HEK293 (cell line): ENCODE measurements around the gene FOXR2.

ENCODE experiments used
- CTCF ChIA-PET: fragments of 350-600 bp; formaldehyde crosslinking; extraction: SDS; loops from one replicate; lab custom pipeline; 2021; ENCODE audit warnings: antibody characterized with exemption; lab: Yijun Ruan, JAX
- POLR2A ChIA-PET: fragments of 300-600 bp; formaldehyde crosslinking; extraction: SDS; loops from one replicate; lab custom pipeline; 2020; ENCODE audit warnings: antibody characterized with exemption, inconsistent platforms; lab: Yijun Ruan, JAX
- H3K27ac ChIP-seq: fragments of 200-500 bp; sonication (Bioruptor generic); 2 replicates; pipeline ENCODE4 v1.5.1; 2014; ENCODE audit warnings: low read depth, low read length, control low read depth, inconsistent platforms; ENCODE audit errors: extremely low read depth
- H3K36me3 ChIP-seq, 2 experiments: fragments of 200-500 bp in 1 of 2; sonication (Bioruptor generic) in 1 of 2; 1 replicate in 1 of 2; 2 replicates in 1 of 2; pipeline ENCODE4 v1.5.1; 2014 to 2017; ENCODE audit warnings: inconsistent platforms in 2 of 2, low read length in 2 of 2; ENCODE audit not compliant: control insufficient read depth in 2 of 2, insufficient read depth in 1 of 2
- H3K4me1 ChIP-seq: fragments of 200-500 bp; sonication (Bioruptor generic); 2 replicates; pipeline ENCODE4 v1.5.1; 2014; ENCODE audit warnings: mild to moderate bottlenecking, low read length, inconsistent platforms; ENCODE audit not compliant: control insufficient read depth, insufficient read depth
- H3K4me3 ChIP-seq: 2 replicates; pipeline ENCODE4 v1.5.1; 2011; ENCODE audit warnings: low read depth, mild to moderate bottlenecking, control low read depth, low read length, moderate library complexity
- H3K9me3 ChIP-seq: fragments of 200-500 bp; sonication (Bioruptor generic); 2 replicates; pipeline ENCODE4 v1.5.1; 2014; ENCODE audit warnings: low read depth, low read length, inconsistent platforms; ENCODE audit not compliant: control insufficient read depth, insufficient read depth
- FEZF1 ChIP-seq: fragments of 450-650 bp; formaldehyde crosslinking; IDR thresholded peaks from 2 replicates; pipeline ENCODE4 v1.5.1; 2016; ENCODE audit warnings: missing biosample characterization, missing genetic modification characterization
- WT1 ChIP-seq: fragments of 450-650 bp; formaldehyde crosslinking; IDR thresholded peaks from 2 replicates; pipeline ENCODE4 v1.5.1; 2016; ENCODE audit warnings: missing biosample characterization, missing genetic modification characterization
- ZFP37 ChIP-seq: fragments of 450-650 bp; formaldehyde crosslinking; IDR thresholded peaks from 2 replicates; pipeline ENCODE4 v1.5.1; 2016; ENCODE audit warnings: missing biosample characterization, missing genetic modification characterization
- ZNF18 ChIP-seq: fragments of 450-650 bp; formaldehyde crosslinking; IDR thresholded peaks from 2 replicates; pipeline ENCODE4 v1.5.1; 2016; ENCODE audit warnings: missing biosample characterization, missing genetic modification characterization
- ZNF354C ChIP-seq: fragments of 450-650 bp; formaldehyde crosslinking; IDR thresholded peaks from 2 replicates; pipeline ENCODE4 v1.5.1; 2016; ENCODE audit warnings: missing biosample characterization, missing genetic modification characterization, low read depth, borderline replicate concordance
- ZNF544 ChIP-seq: fragments of 450-650 bp; formaldehyde crosslinking; IDR thresholded peaks from 2 replicates; pipeline ENCODE4 v1.5.0; 2017; ENCODE audit warnings: missing biosample characterization, missing genetic modification characterization
- ZNF629 ChIP-seq: fragments of 450-650 bp; formaldehyde crosslinking; IDR thresholded peaks from 2 replicates; pipeline ENCODE4 v1.5.1; 2017; ENCODE audit warnings: missing biosample characterization, missing genetic modification characterization
- ZNF776 ChIP-seq: fragments of 450-650 bp; formaldehyde crosslinking; IDR thresholded peaks from 2 replicates; pipeline ENCODE4 v1.5.0; 2017; ENCODE audit warnings: missing biosample characterization, missing genetic modification characterization, borderline replicate concordance
- ZSCAN30 ChIP-seq: fragments of 450-650 bp; IDR thresholded peaks from 2 replicates; pipeline ENCODE4 v1.5.1; 2018; ENCODE audit warnings: missing biosample characterization, mild to moderate bottlenecking, missing genetic modification characterization, moderate library complexity
- TF ChIP-seq, protein P1 (sequence below): fragments of 450-650 bp; formaldehyde crosslinking; IDR thresholded peaks from 2 replicates; pipeline ENCODE4 v1.5.1; 2016; ENCODE audit warnings: missing biosample characterization, missing genetic modification characterization
- TF ChIP-seq, protein P2 (sequence below): fragments of 450-650 bp; formaldehyde crosslinking; IDR thresholded peaks from 2 replicates; pipeline ENCODE4 v1.5.1; 2016; ENCODE audit warnings: missing biosample characterization, missing genetic modification characterization, borderline replicate concordance
- TF ChIP-seq, protein P3 (sequence below): fragments of 450-650 bp; formaldehyde crosslinking; IDR thresholded peaks from 2 replicates; pipeline ENCODE4 v1.5.1; 2016; ENCODE audit warnings: missing biosample characterization, missing genetic modification characterization

Gene FOXR2

GRCh38 chrX:55593296-55593695 lies 29.9 kb upstream of the FOXR2 start (continued):
- TF ChIP-seq, protein P1, sequence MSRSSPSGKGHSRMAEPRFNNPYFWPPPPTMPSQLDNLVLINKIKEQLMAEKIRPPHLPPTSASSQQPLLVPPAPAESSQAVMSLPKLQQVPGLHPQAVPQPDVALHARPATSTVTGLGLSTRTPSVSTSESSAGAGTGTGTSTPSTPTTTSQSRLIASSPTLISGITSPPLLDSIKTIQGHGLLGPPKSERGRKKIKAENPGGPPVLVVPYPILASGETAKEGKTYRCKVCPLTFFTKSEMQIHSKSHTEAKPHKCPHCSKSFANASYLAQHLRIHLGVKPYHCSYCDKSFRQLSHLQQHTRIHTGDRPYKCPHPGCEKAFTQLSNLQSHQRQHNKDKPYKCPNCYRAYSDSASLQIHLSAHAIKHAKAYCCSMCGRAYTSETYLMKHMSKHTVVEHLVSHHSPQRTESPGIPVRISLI (tag by site-specific recombination) = no peak
- TF ChIP-seq, all 188 proteins: peak for 0

DNA sequence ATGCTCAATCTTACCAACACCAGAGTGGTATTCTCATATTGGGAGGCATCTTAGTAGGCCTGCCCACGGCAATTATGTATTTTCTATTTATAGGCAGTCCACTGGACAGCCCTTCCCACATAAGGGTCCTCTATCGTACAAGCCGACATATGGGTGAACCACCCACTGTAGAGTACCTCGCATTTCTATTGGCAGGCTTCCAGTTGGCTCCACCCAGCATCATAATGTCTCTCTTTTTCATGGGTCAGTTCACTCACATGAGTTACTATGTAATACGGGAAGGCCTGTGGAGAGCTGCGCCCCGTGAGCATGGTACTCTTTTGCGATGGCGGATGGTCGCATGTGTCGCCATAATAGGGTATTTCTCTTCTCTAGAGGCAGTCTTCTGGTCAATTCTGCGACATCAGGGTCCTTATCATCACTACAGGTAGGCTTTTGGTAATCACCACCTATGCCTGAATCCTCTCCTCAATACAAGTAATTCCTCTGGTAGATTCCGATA lies 29.4 kb upstream of the FOXR2 start:
- ChIA-PET POLR2A (no interaction called here), CTCF (no interaction called here)
- H3K36me3 ChIP-seq = no peaks in the 10 kb centered on the region
- TF ChIP-seq ZFP37 (tag by site-specific recombination) = no peak
- TF ChIP-seq, protein P2, sequence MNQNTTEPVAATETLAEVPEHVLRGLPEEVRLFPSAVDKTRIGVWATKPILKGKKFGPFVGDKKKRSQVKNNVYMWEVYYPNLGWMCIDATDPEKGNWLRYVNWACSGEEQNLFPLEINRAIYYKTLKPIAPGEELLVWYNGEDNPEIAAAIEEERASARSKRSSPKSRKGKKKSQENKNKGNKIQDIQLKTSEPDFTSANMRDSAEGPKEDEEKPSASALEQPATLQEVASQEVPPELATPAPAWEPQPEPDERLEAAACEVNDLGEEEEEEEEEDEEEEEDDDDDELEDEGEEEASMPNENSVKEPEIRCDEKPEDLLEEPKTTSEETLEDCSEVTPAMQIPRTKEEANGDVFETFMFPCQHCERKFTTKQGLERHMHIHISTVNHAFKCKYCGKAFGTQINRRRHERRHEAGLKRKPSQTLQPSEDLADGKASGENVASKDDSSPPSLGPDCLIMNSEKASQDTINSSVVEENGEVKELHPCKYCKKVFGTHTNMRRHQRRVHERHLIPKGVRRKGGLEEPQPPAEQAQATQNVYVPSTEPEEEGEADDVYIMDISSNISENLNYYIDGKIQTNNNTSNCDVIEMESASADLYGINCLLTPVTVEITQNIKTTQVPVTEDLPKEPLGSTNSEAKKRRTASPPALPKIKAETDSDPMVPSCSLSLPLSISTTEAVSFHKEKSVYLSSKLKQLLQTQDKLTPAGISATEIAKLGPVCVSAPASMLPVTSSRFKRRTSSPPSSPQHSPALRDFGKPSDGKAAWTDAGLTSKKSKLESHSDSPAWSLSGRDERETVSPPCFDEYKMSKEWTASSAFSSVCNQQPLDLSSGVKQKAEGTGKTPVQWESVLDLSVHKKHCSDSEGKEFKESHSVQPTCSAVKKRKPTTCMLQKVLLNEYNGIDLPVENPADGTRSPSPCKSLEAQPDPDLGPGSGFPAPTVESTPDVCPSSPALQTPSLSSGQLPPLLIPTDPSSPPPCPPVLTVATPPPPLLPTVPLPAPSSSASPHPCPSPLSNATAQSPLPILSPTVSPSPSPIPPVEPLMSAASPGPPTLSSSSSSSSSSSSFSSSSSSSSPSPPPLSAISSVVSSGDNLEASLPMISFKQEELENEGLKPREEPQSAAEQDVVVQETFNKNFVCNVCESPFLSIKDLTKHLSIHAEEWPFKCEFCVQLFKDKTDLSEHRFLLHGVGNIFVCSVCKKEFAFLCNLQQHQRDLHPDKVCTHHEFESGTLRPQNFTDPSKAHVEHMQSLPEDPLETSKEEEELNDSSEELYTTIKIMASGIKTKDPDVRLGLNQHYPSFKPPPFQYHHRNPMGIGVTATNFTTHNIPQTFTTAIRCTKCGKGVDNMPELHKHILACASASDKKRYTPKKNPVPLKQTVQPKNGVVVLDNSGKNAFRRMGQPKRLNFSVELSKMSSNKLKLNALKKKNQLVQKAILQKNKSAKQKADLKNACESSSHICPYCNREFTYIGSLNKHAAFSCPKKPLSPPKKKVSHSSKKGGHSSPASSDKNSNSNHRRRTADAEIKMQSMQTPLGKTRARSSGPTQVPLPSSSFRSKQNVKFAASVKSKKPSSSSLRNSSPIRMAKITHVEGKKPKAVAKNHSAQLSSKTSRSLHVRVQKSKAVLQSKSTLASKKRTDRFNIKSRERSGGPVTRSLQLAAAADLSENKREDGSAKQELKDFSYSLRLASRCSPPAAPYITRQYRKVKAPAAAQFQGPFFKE = no peak
- no peak for TF ChIP-seq ZNF354C (tag by site-specific recombination)
- no peak for TF ChIP-seq FEZF1 (tag by site-specific recombination)
- TF ChIP-seq ZSCAN30 (tag by site-specific recombination) = no peak
- TF ChIP-seq ZNF776 (tag by site-specific recombination) = no peak
- TF ChIP-seq ZNF18 (tag by site-specific recombination) = no peak
- H3K9me3 ChIP-seq = no peaks in the 10 kb centered on the region; the same call in 1 of the 2 replicates
- no peak overlapping the region for H3K4me3 ChIP-seq
- H3K27ac ChIP-seq = no peak overlapping the region
- H3K4me1 ChIP-seq = no peaks in the 10 kb centered on the region

DNA sequence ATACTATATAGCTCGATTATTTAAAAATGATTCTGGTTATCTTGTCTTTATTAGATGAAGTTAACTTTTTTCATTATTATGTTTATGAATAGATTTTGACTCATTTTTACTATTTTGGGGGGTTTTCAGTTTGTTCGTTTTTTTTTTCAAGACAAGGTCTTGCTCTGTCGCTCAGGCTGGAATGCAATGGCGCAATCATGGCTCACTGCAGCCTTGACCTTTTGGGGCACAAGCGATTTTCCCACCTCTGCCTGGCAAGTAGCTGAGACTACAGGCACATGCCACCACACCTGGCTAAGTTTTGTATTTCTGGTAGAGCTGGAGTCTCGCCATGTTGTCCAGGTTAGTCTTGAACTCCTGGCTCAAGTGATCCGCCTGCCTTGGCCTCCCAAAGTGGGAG lies 24.9 kb upstream of the FOXR2 start:
- CTCF ChIA-PET = interaction anchor here (0.7 kb wide), 1 partner anchor 223 kb away, joined by 3 read pairs; no protein-coding TSS in a partner anchor

DNA sequence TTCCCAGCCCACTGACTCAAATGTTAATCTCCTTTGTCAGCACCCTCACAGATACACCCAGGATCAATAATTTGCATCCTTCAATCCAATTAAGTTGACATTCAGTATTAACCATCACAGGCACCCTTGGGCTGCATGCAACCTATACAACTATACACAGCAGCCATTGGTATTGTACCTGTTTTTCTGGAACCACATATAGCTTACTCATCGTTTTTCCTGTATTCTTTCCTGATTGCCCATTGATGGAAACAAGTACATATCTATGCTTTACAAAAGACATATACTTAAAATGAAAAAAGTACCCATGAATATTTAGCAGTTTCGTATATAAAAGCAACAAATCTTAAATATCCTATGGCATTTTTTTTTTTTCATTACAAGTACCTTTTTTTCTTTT lies 3.7 kb upstream of the FOXR2 start:
- H3K4me3 ChIP-seq = no peak overlapping the region
- H3K9me3 ChIP-seq = no peaks in the 10 kb centered on the region; the same call in 1 of the 2 replicates
- CTCF ChIA-PET = interaction anchor here (0.7 kb wide), 1 partner anchor 30 kb away, joined by 3 read pairs; no protein-coding TSS in a partner anchor
- no peaks in the 10 kb centered on the region for H3K36me3 ChIP-seq
- no peaks in the 10 kb centered on the region for H3K4me1 ChIP-seq
- no peak overlapping the region for H3K27ac ChIP-seq
- POLR2A ChIA-PET = no interaction called here
- TF ChIP-seq ZNF629 (tag by site-specific recombination) = no peak
- TF ChIP-seq, protein P3, sequence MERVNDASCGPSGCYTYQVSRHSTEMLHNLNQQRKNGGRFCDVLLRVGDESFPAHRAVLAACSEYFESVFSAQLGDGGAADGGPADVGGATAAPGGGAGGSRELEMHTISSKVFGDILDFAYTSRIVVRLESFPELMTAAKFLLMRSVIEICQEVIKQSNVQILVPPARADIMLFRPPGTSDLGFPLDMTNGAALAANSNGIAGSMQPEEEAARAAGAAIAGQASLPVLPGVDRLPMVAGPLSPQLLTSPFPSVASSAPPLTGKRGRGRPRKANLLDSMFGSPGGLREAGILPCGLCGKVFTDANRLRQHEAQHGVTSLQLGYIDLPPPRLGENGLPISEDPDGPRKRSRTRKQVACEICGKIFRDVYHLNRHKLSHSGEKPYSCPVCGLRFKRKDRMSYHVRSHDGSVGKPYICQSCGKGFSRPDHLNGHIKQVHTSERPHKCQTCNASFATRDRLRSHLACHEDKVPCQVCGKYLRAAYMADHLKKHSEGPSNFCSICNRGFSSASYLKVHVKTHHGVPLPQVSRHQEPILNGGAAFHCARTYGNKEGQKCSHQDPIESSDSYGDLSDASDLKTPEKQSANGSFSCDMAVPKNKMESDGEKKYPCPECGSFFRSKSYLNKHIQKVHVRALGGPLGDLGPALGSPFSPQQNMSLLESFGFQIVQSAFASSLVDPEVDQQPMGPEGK = no peak
- TF ChIP-seq WT1 (tag by site-specific recombination) = no peak
- no peak for TF ChIP-seq ZNF544 (tag by site-specific recombination)

More for the DNA sequence above, 24.9 kb upstream of the FOXR2 start:
- Histone ChIP-seq H3K36me3 (no peaks in the 10 kb centered on the region), H3K9me3 (no peaks in the 10 kb centered on the region; the same call in none of the 2 replicates), H3K4me3 (no peak overlapping the region), H3K27ac (no peak overlapping the region), H3K4me1 (no peaks in the 10 kb centered on the region)
- no peak for TF ChIP-seq ZSCAN30 (tag by site-specific recombination)
- POLR2A ChIA-PET = no interaction called here
